WI38 (cell line): ENCODE measurements around the gene CEP85.

Experiments used
- H3K4me3 ChIP-seq: 2 replicates; pipeline ENCODE4 v1.5.1; 2011; ENCODE audit warnings: low read depth, mild to moderate bottlenecking, control low read depth, low read length
- TF ChIP-seq, protein P1 (sequence below): IDR thresholded peaks from 2 replicates; pipeline ENCODE4 v1.5.1; 2012; ENCODE audit warnings: low read depth, mild to moderate bottlenecking, control low read depth, low read length

CEP85 gene

GRCh38 chr1:26212726-26213125 is 21.3 kb upstream of the CEP85 start:
- no peak overlapping the region for H3K4me3 ChIP-seq
- TF ChIP-seq, protein P1, sequence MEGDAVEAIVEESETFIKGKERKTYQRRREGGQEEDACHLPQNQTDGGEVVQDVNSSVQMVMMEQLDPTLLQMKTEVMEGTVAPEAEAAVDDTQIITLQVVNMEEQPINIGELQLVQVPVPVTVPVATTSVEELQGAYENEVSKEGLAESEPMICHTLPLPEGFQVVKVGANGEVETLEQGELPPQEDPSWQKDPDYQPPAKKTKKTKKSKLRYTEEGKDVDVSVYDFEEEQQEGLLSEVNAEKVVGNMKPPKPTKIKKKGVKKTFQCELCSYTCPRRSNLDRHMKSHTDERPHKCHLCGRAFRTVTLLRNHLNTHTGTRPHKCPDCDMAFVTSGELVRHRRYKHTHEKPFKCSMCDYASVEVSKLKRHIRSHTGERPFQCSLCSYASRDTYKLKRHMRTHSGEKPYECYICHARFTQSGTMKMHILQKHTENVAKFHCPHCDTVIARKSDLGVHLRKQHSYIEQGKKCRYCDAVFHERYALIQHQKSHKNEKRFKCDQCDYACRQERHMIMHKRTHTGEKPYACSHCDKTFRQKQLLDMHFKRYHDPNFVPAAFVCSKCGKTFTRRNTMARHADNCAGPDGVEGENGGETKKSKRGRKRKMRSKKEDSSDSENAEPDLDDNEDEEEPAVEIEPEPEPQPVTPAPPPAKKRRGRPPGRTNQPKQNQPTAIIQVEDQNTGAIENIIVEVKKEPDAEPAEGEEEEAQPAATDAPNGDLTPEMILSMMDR = no peak

GRCh38 chr1:26213335-26213905 is 20.6 kb upstream of the CEP85 start:
- TF ChIP-seq, protein P1 = no peak
- no peak overlapping the region for H3K4me3 ChIP-seq

DNA sequence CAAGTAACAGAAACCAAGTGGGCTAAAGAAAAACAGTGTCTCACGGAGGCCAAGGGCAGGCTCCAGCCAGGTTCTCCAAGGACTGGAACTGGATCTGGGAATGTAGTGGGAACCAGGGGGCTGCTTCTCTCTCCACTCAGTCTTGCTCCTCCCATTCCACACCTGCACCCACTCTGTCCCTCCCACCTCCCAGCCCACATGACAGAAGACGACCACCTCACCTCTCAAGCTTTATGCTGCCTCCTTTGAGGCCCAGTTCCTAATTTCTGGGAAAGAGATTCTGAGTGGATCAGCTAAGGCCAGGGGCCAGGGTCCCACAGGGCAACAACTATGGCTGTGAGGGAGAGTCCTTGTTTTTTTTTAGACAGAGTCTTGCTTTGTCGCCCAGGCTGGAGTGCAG is 18.8 kb upstream of the CEP85 start:
- H3K4me3 ChIP-seq = no peak overlapping the region
- TF ChIP-seq, protein P1 = no peak

GRCh38 chr1:26218906-26219494 is 15.0 kb upstream of the CEP85 start:
- TF ChIP-seq, protein P1 = no peak
- H3K4me3 ChIP-seq = no peak overlapping the region

DNA sequence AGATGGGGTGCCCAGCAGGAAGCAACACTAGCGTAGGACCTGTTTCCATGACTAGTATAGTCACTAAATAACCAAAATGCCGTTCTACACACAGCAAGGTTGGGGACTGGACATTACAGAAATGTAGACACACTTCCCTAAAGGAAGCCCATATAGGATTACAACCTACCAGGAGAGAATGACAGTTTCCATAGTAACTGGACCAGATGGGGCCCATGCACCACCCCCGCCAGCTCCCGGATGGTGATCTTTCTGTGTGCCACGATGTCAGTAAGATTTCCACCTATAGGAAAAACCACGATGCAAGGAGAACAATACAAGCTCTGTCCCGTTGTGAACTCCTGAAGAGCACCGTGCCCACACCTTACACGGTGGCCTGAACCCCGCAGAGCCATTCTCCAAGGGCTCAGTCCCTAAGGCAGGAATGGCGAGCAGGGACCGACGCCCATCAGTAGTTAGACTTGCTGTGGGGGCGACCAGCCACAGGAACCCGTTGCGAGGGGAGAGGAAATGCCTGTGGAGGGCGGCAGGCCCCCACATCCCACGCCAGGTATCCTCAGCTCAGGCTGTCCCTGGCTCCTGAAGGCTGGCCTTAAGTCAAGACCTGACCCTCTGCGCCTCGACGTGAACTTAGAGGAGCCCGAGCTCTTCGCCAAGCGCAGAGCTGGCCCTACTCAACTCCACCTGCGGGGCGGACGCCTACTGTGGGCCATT is 13.6 kb upstream of the CEP85 start:
- TF ChIP-seq, protein P1 = no peak

GRCh38 chr1:26221094-26221493 is 12.9 kb upstream of the CEP85 start:
- H3K4me3 ChIP-seq = no peak overlapping the region
- TF ChIP-seq, protein P1 = no peak

More for the DNA sequence above, 13.6 kb upstream of the CEP85 start:
- no peak overlapping the region for H3K4me3 ChIP-seq

- no peak overlapping the region for H3K4me3 ChIP-seq
- TF ChIP-seq, protein P1 = no peak
Measured at GRCh38 chr1:26224606-26225005, 9.4 kb upstream of the CEP85 start.
